Measurements from ENCODE around the gene PROC.
A peak's percentile ranks its signal among the peaks of the same experiment; 100 is the strongest.

PROC gene

DNA sequence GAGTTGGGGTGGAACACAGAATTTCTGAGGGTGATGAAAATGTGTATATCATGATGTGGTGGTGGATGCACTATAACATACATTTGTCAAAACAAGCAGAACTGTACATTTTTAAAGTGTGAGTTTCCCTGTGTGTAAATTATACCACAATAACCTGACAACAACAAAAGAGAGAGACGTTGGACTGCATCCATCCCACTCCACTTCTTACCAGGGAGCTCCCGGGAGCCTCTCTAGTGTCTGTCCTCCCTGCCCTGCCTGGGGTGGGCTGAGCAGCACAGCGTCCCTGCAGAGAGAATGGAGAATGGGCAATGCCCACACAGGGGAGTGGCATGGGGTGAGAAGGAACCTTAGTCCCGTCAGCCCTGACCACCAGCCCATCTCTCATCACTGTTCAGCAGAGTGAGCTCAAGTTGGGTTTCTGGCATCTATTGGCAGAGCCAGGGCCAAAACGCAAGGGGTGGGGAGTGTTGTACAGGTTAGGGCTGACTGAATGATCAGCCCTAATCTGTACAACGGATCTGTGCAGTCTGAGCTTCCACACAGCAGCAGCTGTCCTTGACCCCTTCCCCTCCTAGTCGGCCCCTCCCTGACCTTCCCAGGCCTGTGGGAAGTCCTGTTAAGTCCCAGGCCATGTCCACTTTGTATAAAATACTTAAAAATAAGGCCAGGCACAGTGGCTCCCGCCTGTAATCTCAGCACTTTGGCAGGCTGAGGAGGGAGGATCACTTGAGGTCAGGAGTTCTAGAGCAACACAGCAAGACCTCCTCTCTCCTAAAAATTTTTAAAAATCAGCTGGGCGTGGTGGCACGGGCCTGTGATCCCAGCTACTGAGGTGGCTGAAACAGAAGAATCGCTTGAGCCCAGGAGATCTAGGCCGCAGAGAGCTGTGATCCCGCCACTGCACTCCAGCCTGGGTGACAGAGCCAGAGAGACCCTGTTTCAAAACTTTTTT, 3.3 kb upstream of the PROC start:
- DNase-seq = no peak

DNA sequence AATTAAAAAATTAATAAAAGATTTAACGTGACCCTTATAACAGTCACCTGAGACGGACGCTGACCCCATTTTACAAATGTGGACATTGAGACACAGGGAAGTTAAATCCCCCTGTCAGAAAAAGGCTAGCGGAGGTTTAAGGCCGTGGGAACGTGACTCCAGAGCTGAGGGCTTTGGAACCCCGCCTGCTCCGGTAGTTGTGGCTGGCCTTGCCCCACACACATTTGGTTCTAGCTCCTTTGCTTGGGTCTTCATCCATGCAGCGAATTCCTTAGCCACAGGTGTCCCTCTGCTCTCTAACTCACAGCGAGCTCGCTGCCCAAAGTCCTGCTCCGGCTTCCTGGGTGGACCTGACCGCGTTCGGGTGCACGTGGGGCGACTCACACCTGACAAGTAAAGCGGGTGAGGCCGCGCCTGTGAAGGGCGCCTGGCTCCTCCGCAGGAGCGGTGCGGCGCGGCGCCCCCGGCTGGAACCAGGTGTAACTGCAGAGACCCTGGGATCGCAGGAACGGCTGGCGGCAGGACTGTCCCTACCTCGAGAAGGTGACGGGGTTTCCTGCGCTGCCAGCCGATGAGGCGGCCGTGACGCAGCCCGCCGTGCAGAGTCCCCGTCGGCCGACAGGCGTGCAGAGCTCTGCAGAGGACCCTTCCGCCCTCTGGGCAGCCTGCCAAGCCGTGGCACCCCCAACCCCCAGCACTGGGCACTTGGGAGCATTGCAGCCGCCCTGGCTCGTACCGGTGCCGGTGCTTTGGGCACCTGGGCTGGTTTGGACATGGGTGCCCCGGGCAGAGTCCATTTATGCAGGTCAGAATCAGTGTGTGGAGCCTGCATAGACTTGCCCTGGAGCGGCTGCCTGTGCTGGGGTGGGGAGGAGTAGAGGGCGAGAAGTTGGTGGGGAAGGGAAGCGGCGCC, 2.4 kb upstream of the PROC start:
- peak in 1 of 2 donors; percentile 16 for DNase-seq

DNA sequence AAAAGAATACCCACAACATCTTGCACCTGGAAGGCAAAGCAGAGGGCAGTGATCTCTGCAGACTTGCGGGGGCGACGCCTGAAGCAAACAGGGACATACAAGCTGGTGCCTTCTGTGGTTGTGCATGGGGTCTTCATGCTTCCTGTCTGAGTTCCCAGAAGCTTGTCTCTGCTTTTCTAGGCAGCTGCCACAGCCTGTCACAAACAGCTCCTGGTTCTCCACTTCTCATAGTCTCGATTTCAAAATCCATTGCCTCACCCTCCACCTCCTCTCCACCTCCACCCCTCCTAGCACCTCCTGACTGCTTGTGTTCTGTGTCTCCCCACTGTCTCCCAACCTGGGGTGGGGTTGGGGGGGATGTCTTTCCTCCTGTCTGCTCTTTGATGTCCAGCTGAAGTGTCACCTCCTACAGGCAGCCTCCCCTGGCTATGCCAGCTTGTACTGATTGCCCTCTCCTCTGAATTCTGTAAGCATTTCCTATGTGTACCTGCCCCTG, 1.7 kb upstream of the PROC start:
- no peak for DNase-seq

DNA sequence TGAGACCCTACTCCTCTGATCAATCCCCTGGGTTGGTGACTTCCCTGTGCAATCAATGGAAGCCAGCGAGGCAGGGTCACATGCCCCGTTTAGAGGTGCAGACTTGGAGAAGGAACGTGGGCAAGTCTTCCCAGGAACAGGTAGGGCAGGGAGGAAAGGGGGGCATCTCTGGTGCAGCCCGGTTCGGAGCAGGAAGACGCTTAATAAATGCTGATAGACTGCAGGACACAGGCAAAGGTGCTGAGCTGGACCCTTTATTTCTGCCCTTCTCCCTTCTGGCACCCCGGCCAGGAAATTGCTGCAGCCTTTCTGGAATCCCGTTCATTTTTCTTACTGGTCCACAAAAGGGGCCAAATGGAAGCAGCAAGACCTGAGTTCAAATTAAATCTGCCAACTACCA, 821 bp upstream of the PROC start:
- no peak for DNase-seq

- DNase-seq = no peak
Observed at GRCh38 chr2:127419112-127419430, 844 bp downstream of the PROC start.

GRCh38 chr2:127419448-127420038, 1.3 kb downstream of the PROC start:
- DNase-seq = no peak

- DNase-seq = no peak
Observed at GRCh38 chr2:127420039-127420864, 2.0 kb downstream of the PROC start.

- DNase-seq = no peak
Observed at GRCh38 chr2:127421116-127421800, 3.0 kb downstream of the PROC start.

GRCh38 chr2:127421871-127422558, 3.8 kb downstream of the PROC start:
- no peak for DNase-seq

- DNase-seq = no peak
Observed at GRCh38 chr2:127422559-127423477, 4.6 kb downstream of the PROC start.

- no peak for DNase-seq
Observed at GRCh38 chr2:127423478-127423843, 5.2 kb downstream of the PROC start.

- DNase-seq = no peak
Observed at GRCh38 chr2:127423880-127424279, 5.7 kb downstream of the PROC start.

GRCh38 chr2:127424598-127425520, 6.6 kb downstream of the PROC start:
- no peak for DNase-seq

DNA sequence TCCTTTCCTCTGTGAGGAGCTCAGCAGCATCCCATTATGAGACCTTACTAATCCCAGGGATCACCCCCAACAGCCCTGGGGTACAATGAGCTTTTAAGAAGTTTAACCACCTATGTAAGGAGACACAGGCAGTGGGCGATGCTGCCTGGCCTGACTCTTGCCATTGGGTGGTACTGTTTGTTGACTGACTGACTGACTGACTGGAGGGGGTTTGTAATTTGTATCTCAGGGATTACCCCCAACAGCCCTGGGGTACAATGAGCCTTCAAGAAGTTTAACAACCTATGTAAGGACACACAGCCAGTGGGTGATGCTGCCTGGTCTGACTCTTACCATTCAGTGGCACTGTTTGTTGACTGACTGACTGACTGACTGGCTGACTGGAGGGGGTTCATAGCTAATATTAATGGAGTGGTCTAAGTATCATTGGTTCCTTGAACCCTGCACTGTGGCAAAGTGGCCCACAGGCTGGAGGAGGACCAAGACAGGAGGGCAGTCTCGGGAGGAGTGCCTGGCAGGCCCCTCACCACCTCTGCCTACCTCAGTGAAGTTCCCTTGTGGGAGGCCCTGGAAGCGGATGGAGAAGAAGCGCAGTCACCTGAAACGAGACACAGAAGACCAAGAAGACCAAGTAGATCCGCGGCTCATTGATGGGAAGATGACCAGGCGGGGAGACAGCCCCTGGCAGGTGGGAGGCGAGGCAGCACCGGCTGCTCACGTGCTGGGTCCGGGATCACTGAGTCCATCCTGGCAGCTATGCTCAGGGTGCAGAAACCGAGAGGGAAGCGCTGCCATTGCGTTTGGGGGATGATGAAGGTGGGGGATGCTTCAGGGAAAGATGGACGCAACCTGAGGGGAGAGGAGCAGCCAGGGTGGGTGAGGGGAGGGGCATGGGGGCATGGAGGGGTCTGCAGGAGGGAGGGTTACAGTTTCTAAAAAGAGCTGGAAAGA, 7.6 kb downstream of the PROC start:
- no peak for DNase-seq

- DNase-seq = no peak
Observed at GRCh38 chr2:127426501-127427354, 8.5 kb downstream of the PROC start.

DNA sequence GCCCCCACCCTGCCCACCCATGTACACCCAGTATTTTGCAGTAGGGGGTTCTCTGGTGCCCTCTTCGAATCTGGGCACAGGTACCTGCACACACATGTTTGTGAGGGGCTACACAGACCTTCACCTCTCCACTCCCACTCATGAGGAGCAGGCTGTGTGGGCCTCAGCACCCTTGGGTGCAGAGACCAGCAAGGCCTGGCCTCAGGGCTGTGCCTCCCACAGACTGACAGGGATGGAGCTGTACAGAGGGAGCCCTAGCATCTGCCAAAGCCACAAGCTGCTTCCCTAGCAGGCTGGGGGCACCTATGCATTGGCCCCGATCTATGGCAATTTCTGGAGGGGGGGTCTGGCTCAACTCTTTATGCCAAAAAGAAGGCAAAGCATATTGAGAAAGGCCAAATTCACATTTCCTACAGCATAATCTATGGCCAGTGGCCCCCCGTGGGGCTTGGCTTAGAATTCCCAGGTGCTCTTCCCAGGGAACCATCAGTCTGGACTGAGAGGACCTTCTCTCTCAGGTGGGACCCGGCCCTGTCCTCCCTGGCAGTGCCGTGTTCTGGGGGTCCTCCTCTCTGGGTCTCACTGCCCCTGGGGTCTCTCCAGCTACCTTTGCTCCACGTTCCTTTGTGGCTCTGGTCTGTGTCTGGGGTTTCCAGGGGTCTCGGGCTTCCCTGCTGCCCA, 9.3 kb downstream of the PROC start:
- no peak for DNase-seq

Measured in hippocampal formation (tissue), 2 donors.